GM18499 (cell line): ENCODE data around the gene BCAS1.

Experiments
- ATAC-seq: cut with Tn5 transposase; IDR thresholded peaks from one replicate; pipeline ENCODE4 v1.9.1; 2021; ENCODE audit warnings: moderate number of reproducible peaks; ENCODE audit not compliant: insufficient read depth, unreplicated experiment

BCAS1 gene

DNA sequence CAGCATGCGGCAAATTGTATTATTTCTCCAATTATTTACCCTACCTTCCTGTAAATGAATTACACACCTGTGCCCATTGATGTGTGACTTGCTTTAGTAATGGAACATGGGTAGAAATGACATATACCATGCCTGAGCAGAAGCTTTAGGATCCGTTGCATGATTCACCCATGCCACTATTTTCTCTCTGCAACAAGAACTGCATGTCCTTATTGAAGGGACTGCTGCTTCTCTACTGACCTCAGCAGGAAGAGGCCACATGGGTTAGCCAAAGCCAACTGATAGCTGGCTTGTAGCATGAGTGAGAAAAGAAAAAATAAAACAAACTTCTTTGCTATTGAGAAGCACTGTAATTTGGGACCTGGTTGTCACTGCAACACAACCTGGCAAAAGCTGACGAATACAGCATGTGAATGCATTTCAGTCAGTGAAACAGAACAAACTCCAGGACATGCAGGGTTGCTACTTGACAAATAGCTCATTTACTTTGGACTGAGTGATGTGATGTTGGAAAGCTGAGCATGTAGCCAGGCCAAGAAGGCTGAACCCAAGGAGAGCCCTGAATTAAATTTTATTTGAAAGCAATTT lies 99.2 kb downstream of the BCAS1 start:
- no peak for ATAC-seq

DNA sequence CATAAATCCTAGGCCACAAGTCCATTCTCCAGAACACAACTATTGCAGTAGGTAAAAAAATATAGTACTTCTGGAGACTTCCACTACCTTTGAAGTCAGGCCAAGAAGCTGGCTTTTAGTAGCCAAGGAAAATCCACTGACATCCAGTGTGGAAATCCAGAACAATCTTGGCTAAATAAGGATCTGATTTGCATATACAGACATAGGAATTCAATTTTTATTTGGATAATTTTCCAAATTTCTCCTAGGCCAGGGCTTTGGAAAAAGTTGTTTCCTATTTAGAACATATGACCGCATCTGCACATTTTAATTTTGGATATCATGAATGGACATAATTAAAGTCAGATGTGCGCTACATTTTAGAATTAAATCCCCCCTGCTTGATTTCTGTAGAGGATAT lies 100.2 kb downstream of the BCAS1 start:
- ATAC-seq, result no peak

DNA sequence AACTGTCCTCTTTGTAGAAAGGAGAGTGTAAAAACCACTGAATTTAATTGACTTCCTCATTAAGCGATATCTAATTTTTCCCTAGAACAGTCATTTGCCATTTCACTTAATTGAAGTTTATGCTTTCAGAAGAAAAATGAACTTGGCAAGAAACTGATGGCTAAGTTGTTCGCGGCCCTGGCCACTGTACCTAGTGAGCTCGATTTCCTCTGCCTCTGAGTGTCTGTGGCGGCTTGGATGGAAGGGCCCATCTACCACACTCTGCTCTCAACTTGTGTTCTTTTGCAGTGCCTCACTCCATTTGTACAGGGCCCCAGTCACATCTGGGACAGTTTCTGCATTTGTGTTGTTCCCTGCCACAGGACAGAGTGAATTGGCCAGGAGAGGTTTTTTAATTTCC lies 102.9 kb downstream of the BCAS1 start:
- no peak for ATAC-seq

DNA sequence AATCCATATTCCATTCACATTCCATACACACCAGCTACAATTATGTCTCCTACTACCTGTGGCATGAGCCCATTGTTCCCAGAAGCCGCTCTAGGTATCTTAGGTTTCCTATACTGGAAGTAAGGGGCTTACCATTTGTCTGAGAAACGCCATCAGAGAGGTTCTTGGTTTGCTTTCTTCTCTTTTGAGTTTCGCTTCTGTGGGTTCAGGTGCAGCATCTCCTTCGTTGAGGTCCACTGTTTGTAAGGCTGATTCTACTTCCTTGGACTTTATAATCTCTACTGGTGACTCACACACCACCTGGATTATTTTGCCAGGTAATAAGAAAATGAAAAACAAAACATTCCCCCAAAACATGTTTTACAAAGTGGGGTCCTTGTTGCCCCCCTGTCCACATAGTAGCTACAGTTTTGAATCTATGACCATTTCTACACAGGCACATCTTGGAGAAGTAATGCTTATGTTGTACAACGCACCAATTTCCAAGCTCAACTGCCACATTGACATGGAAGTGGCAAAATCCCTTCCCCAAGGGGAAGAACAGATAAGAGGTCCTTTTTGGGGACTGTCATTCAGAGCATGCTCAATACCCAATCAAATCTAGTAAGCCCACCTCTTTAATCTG lies 103.5 kb downstream of the BCAS1 start:
- ATAC-seq, result no peak

DNA sequence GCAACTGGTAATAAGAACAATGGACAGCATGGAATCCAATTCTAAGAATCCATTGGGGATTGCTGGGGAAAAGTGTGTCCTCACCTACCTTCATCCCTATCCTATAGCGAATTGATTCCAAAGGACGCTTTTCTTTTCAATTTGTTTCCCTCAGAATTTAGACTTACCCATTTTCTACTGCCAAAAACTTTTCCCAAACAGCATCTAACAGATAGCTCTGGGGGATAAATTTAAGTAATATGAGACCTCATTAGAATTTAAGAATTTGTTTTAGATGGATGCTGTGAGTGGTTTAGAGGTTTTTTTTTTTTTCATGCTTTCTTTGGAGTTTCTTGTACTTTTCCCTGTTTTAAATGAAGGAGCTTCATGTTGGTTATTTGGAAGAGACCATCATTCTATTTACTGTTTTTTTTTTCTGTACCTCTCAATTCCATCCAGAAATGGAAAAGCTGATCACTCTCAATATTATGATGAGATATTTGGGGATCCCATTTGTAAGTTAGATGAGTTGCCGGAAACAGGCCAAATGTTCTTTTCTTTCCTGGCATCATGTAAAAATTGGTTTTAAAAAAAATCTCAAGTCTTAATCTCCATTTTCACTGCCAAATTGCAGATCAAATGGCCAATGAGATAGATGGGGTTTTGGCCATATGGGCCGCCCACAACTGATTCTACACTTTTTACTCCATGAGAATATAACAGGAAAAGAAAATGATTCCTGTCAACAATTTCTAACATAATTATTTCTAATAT lies 105.7 kb downstream of the BCAS1 start:
- ATAC-seq, result no peak

DNA sequence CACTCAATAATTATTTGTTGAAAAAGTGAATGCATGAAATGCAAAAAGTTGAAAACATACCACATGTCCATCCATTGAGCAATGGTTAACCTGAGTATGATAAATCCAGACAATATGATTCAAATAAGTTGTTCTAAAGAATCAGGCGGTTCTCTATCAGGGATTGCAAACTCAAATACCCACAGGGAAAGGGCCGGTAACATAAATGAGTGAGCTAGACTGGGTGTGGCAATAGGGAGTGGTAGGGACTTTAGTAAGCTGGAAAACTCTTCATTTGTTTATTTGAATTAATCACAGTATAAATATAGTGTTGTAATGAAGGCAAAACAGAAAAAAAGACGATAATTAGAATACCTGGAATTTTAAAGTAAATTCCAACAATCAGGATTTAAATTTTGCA lies 106.3 kb downstream of the BCAS1 start:
- no peak for ATAC-seq

DNA sequence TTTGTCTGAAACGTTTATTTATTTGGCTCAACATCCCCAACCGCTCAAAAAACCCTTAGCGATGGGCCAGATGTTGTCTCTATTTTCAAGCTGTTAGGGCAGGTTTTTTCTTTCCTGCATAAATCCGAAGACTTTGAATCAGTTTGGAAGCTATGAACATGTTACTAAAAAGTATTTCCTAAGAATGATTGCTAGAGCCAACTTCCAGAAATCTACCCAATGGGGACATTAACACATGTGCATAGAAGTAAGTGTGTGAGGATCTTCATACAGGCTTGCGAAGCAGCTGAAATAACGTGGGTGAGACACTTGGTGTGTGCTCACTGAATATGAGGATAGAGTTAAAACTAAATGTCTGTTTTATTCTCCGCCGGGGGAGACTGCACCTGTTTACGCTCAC lies 106.8 kb downstream of the BCAS1 start:
- no peak for ATAC-seq

DNA sequence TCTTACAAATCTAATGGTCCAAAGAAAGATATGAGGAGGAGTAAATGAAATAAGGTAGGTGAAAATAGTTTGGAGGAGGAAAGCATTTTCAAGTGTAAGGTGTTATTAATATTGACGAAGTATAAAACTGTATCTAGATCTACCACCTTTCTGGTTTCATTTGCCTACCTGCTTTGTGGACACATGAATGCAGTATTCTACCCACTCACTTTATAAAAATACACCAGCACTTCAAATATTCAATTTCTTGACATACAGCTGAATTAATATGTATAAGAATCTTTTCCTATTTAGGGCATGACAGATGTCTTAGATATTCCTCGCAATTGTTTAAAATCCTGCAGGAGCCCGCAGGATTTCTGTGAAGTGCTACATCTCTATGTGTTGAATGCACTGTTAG lies 108.0 kb downstream of the BCAS1 start:
- no peak for ATAC-seq

DNA sequence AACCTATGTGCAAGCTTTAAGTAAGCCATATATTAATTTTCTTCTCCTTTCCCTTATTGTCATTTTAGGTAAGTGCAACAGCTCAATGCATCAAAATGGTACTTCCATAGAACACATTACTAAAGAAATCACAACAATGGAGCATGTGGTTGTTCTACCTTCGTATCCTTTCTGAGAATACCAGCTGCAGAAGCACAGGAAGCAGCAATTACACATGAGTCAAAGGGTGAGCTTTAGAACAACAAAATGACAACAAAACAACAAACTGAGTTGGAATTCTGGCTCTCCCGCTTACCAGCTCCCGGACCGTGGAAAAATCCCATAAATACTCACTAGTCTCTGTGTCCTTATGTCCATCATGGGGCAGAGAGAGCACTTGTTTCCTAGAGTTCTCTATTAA lies 108.9 kb downstream of the BCAS1 start:
- no peak for ATAC-seq

DNA sequence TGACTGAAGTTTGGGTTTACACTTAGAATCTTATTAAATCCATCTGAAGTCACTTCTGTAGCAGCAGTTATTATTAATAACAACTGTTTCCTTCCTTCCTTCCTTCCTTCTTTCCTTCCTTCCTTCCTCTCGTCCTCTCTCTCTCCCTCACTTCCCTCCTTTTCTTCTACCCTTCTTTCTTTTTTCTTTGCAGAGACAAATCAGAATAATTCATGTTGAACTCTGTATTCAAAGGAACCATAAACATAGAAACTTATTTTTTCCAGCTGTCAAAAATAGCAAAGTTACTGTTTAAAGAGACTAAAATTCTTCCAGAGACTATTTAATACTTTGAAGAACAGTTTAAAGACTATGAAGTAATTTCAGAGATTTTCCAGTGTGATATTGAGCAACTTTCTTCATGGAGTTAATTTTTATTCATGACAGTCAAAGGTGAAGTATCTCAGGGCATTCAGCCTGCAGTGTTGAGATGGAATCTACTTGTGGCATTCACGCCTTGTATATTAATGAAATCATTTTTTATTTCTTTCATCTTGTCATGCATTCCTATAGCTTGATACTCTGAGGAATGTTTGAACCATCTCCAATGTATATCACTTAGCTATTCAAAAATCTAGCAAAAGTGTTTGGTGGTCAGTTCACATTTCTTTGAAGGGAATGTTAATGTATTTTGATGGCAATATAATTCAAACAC lies 109.7 kb downstream of the BCAS1 start:
- ATAC-seq, result no peak

DNA sequence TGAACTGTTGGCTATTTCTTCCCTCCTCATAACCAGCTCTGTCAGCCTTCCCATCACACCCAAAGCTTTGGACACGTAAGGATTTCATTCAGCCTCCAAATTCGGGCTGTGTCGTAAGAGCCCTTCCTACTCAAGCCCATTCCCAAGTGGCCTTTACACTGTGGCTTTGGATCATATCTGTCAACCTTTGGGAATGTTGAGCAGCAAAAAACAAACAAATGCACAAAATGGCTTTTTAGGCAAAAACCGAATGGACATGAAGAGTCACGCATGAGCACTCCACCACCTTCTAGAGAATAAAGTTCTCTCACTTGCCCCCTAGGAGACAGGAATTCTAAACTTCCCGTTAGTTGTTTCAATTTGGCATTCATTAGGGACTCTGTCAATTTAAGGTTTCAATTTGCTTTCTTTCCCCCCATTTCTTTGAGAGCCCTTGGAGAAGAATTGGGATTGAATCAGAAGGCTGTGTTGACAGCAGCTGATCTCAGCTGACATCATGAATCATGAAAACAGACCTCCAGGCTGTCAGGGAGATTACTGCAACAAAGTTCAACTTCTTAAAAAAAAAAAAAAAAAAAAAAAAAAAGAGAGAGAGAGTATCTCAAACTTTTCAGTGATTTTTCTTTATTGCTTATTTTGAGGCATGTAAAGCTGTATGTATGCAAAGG lies 110.3 kb downstream of the BCAS1 start:
- ATAC-seq, result no peak

DNA sequence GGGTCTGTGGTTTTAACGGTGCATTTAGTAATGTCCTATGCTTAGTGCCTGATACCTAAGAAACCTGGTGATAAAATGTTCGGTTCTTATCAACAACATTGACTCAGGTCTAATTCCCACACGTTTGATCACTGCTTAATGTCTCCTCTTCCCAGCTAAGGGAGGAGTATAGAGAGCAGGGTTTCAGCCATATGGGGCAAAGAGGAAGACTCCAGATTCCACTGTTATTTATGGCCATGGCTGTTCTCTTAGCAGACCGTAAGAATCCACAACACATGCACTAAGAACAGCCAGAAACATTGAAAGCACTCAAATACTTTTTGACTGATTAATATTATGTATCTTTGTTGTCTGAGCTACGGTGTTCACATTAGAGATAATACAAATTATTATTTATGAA lies 112.1 kb downstream of the BCAS1 start:
- ATAC-seq, result no peak

DNA sequence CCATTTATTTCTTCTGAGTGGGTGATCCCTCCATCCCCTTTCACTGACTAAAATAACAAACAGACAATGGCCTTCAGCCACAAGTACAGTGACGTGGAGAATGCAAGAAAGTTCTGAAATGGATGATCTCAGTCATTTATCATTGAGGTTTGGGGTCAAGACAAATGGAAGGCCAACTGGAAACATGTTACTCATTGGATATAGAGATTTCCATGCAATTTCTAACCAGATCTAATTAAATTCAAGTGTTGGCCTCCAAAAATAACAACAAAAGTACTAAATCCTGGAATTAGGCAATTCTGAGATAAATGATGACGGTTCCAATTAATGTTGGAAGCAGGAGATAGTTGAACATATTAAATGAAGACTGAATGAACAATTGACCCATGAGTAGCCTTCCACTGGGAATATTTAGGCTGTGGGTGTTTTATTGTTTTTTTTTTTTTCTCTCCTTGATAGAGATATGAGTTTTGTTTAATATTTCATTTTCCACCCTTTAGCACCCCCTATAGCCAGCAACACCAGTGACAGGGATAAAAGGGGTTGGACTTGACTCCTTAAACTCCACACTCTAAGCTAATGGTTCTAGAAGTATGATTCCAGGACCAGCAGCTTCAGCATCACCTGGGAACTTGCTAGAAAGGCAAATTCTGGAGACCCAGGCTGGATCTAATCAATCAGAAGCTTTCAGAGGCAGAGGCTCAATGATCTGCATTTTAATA lies 112.8 kb downstream of the BCAS1 start:
- no peak for ATAC-seq

DNA sequence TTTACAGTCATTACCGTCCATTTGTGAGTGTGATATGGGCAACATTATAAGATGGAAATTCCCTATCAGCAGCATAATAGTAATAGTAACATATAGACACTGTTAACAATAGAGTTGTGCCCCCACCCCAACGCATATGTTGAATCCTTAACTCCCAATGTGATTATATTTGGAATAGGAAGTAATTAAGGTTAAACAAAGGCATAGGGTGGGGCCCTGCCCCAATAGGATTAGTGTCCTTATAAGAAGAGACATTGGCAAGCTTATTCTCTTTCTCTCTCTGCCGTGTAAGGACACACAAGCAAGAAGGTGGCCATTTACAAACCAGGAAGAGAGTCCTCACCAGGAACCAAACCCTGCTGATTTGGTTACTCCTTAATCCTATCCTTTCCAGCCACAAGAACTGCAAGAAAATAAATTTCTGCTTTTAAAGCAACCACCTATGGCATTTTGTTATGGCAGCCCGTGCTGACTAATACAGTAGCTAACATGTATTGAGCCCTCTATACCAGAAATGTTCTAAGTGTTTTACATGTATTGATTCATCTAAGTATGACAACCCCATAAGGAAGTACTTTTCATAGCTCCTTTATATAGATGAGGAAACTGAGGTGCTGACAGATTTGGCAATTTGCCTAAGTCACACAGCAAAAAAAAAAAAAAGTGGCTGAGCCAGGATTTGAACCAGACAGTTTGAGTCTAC lies 114.2 kb downstream of the BCAS1 start:
- ATAC-seq, result no peak

DNA sequence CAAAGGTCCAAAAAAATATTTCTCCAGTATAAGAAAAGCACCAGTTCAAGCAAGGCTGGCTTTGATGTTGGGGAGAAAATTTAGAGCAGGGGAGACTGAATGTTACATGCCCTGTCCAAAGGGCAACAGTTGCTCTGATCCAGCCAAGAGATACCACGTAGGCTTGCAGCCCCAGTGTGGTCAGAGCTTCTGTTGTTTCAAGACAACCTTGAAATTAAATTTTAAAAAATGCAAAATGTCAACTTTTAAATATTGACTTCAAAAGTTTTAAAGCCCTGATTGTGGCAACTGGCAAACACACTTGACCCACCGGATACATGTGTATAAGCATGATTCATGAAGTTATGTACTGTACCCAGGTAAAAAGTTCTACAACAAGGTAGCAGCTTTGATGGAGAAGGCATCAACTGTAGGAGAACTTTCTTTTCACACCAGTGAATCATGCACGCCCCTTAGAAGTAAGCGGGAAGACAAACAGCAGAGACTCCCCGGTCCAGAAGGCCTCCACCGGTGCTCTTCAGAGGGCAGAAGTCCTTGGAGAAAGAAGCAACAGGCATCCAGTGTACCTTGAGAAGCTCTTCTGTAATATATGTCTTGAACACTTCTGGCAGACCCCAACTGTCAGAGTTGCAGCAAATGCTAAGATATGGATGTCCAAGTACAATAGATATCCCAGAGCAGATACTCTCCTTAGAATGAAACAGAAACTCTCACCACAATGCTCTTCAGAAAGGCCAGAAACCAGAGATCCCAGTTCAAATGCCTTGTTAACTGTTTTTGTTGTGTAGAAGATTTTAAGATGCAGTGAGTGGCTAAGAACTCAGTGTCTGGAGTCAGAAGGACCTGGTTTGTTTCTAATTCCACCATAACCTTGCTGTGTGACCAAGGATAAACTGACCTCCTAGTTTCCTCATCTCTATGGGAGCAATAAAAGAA lies 115.4 kb downstream of the BCAS1 start:
- no peak for ATAC-seq

DNA sequence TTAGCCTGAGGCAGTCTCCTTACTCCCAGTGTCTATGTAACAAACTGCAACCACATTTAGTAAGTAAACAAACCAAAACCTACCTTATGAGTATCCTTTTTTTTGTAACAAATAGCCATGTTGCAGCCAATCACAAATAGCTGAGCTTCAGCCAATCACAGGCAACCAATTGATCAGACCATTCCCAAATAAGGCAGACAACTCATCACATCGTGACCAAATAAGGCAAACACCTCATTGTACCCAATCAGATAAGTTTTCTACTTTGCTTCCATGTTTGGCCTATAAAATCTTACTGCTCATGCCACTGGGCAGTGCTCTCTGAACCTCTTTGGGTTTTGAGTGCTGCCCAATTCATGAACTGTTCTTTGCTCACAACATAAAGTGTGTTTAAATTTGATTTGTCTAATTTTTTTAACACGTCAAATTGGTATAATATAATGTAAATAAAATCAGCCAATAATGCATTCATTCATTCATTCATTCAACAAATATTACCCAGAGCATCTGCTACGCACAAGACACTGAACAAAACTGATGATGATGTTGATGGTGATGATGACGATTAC lies 117.8 kb downstream of the BCAS1 start:
- ATAC-seq, result no peak

DNA sequence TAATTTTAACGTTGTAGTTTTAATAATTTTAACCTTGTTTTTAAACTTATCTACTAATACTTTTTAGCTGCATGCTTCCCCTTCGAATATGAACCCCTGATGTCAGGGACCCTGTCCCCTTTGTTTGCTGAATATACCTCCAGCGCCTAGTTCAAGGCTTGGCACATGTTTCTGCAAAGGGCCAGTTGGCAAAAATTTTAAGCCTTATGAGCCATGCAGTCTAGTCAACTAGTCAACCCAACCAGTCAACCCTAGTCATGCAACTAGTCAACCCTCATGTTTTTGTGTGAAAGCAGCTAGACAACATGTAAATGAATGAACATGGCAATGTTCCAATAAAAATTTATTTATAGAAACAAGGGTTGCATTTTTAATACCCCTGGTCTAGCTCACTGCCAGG lies 119.8 kb downstream of the BCAS1 start:
- no peak for ATAC-seq

DNA sequence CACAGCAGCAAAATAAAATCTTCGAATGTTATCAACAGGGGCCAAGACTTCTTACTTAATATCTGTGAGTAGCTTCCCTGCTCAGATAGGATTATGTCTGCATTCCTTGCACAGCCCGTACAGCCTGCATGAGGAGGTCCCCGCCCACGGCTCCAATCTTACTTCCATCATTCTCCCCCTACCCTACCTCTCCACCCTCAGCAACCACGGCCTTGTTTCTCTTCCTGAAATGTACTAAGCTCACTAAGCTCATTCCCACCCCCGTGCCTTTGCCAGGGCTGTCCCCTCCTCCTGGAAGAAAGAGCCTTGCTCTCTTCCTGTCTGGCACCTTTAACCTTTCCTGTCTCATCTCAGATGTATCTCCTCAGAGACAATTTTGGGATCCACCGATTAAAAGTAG lies 120.4 kb downstream of the BCAS1 start:
- ATAC-seq, result no peak
